GM12872 (cell line): Measurements from ENCODE around the gene HSDL2.

Experiments used
- CTCF ChIP-seq: IDR thresholded peaks from 3 replicates; pipeline ENCODE4 v1.5.1; 2011; ENCODE audit warnings: low read depth, mild to moderate bottlenecking, low read length, moderate library complexity; ENCODE audit not compliant: insufficient read depth

HSDL2 gene

GRCh38 chr9:112489876-112490666 is 110.2 kb downstream of the HSDL2 start:
- no peak for TF ChIP-seq CTCF

- TF ChIP-seq CTCF = no peak
Observed at GRCh38 chr9:112493393-112494137, 113.7 kb downstream of the HSDL2 start.

- TF ChIP-seq CTCF = no peak
Observed at GRCh38 chr9:112494153-112494552, 114.2 kb downstream of the HSDL2 start.

- TF ChIP-seq CTCF = no peak
Observed at GRCh38 chr9:112495614-112496013, 115.7 kb downstream of the HSDL2 start.

- no peak for TF ChIP-seq CTCF
Observed at GRCh38 chr9:112496074-112496722, 116.3 kb downstream of the HSDL2 start.

- no peak for TF ChIP-seq CTCF
Observed at GRCh38 chr9:112500842-112501241, 120.9 kb downstream of the HSDL2 start.

GRCh38 chr9:112501287-112501686 is 121.4 kb downstream of the HSDL2 start:
- no peak for TF ChIP-seq CTCF
